ENCODE results near the gene GRAMD1A.
A peak's percentile ranks its signal among the peaks of the same experiment; 100 is the strongest.
"Not testable (repeated sequence)": the region's sequence is repeated elsewhere in the genome, so short reads cannot be mapped to it uniquely, and the experiment has no call there.

Gene GRAMD1A

DNA sequence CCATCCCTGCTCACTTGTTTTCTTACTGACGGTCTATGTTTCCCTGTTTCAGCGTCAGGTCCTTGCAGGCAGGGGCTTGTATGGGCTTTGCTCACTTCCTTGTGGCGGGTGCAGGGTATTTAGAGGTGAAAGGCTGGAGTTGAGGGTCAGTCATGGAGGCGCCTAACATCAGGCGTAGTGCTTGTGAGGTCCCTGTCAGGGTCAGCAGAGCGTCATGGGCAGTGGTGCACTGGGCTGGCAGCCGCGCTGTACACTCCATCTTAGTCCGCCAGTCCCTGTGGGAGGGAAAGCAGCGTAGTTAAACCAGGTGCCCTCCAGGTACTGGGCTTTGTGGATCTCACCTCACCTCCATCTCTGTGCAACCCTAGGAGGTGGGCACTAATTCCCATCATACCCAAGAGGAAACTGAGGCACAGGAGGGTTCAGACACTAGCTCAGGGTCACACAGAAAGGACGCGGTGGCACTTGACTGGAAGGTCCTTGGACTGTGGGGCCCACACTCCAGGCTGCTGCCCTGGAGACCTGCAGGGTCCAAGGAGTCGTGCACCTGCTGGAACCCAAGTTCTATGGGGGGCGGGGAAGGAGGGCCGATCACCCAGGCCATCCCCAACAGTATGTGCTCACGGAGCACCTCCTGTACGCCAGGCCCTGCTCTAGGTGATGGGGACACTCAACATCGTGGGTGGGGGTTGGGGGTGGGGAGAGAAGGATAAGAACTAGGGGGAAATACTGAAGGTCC lies 4.6 kb downstream of the GRAMD1A start:
- no peak for DNase-seq (ENCODE audit: low spot score)

DNA sequence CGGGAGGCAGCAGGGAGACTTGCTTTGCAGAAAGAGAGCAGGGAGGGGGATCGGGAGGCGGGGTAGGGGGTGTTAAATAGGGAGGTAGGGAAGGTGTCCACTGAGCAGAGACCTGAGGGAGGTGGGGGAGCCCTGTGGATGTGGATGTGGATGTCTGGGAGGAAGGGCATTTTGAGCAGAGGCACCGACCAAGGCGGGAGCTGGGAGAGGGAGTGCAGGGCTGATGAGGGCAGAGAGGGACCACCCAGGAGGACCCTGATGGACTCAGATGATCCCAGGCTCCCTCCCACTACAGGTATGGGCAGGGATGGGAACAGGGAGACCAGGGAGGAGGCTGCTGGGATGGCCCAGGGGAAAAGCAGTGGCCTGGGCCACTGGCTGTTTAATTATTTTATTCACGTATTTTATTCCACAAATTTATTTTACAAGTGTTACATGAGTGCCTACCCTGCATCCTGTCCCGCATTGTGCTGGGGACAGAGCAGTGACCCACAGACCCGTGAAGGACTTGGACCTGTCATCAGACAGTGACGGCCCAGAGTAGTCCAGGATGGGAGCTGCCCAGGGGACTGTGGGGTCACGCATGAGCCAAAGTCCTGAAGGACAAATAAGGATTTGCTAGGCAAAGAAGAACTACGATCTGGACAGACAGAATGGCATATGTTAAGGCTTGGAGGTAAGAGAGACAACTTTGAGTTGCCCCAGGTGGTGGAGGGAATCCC lies 5.3 kb downstream of the GRAMD1A start:
- DNase-seq (ENCODE audit: low spot score), result no peak

DNA sequence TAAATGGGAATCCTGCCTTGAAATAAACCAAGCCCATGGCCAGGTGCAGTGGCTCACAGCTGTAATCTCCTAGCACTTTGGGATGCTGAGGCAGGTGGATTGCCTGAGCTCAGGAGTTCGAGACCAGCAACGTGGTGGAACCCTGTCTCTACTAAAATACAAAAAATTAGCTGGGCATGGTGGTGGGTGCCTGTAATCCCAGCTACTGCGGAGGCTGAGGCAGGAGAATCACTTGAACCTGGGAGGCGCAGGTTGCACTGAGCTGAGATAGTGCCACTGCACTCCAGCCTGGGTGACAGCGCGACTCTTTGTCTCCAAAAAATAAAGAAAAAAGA lies 5.9 kb downstream of the GRAMD1A start:
- DNase-seq (ENCODE audit: low spot score), result not testable (repeated sequence)

DNA sequence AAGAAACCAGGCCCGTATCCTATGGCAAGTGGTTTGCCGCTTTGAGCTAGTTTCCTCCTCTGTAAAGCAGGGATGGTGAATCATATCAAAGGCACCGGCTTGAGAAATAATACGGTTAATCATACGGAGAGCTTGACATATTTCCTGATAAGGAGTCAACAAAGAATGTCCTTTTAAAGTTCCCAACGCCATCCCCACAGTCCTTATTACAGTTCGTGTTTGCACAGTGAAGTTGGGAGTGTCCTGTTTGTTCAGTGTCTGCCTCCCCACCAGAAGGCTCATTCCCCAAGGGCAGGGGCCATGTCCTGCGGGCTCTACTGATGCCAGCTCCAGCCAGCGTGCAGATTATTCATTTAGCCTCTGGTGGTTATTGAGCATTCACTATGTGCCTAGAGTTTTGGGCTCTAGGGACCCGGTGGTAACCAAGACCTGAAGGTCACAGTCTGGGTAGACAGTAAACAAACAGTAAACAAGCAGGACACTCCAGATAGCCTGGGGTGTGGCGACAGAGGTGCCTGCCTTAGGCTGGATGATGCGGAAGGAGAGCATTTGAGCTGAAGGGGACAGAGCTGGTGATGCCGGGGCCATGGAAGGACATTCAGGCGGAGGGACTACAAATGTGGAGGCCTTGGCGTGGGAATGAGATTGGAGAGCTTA lies 6.3 kb downstream of the GRAMD1A start:
- DNase-seq (ENCODE audit: low spot score), result no peak

DNA sequence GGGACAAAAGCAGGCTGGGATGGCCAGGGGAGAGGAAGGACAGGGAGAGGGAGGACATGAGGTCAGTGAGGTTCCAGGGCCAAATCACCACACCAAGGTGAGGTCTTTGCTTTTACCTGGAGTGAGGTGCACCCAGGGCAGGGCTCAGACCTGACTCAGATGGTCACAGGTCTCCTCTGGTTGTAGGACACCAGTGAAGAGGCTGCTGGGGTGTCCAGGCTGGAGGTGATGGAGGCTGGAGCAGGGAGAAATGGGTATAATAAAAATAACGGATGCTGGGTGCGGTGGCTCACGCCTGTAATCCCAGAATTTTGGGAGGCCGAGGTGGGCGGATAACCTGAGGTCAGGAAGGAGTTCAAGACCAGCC lies 6.9 kb downstream of the GRAMD1A start:
- no peak for DNase-seq (ENCODE audit: low spot score)

DNA sequence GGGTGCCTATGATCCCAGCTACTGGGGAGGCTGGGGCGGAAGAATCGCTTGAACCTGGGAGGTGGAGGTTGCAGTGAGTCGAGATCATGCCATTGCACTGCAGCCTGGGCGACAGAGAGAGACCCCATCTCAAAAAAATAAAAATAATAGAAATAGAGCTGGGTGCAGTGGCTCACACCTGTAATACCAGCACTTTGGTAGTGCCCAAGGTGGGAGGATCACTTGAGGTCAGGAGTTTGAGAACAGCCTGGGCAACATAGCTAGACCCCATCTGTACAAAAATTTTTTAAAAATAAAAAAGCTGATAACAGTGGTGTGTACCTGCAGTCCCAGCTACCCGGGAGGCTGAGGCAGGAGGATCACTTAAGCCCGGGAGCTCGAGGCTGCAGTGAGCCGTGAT lies 7.3 kb downstream of the GRAMD1A start:
- DNase-seq (ENCODE audit: low spot score), result not testable (repeated sequence)

DNA sequence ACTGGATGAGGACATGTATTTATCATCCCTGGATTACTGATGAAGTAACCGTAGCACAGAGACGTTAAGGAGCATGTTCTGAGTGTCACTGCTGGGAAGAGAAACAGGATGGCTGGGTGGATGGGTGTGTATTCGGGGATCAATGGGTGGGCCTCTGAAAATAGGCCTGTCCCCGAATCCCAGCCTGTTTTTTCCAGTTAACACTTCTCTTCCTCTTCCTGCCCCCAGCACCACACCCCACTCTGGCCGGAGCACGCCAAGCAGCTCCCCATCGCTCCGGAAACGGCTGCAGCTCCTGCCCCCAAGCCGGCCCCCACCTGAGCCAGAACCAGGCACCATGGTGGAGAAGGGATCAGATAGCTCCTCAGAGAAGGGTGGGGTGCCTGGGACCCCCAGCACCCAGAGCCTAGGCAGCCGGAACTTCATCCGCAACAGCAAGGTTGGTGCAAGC lies 8.8 kb downstream of the GRAMD1A start:
- DNase-seq (ENCODE audit: low spot score), result no peak

DNA sequence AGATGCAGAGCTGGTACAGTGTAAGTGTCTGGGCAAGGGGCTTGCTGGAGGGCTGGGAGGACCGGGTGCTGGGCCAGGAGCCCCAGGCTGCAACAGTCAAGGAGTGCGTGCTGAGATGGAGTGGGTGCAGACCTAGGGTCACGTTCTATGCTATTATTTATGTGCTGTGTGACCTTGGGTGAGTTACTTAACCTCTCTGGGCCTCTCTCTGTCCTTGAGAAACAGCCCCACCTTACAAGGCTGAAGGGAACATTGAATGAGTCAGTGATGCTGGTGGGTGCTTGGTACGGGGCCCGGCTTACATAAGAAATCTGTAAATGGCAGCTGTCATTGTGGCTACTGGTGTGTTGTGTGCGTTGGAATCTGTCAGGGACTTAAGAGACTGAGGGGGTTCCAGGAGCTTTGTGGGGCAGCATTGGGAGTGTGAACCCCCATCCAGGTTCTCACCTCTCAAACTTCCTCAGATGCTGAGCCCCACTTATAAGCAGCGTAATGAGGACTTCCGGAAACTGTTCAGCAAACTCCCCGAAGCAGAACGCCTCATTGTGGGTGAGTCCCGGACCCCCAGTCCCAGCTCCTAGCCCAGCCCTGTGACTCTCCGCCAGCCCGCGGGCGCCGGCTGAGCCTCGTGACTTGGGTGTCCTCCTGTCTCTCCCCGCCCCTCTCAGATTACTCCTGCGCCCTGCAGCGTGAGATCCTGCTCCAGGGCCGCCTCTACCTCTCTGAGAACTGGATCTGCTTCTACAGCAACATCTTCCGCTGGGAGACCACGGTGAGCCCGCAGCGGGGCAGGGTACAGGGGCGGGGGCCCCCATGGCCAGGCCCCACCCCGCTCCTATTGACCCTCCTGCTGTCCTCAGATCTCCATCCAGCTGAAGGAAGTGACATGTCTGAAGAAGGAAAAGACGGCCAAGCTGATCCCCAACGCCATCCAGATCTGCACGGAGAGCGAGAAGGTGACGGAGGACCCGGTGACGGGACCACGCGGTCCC lies 9.6 kb downstream of the GRAMD1A start:
- no peak for DNase-seq (ENCODE audit: low spot score)

DNA sequence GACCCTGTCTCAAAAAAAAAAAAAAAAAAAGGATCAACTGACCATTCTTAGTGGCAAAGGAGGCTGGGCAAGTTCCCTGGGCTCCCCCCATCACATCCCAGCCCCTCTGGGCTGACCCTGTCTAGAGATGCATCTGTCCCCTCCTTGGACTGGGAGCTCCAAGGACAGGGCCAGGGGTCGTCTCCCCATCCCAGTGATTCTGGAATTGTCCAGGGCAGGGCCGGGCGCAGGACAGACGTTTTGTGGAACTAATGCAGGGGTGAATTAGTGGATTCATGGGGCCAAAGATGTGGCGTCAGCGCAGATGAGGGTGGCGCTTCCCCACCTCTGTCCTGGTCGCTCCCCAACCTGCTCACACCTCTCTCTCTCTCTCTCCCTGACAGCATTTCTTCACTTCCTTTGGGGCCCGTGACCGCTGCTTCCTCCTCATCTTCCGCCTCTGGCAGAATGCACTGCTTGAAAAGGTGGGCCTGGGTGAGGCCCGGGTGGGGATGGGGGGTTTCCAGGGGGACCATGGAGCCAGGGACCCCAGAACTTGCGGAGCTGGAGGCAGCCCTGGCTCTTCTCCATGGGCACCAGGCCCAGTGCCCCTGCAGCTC lies 11.1 kb downstream of the GRAMD1A start:
- peak; percentile 31 for DNase-seq (ENCODE audit: low spot score)

DNA sequence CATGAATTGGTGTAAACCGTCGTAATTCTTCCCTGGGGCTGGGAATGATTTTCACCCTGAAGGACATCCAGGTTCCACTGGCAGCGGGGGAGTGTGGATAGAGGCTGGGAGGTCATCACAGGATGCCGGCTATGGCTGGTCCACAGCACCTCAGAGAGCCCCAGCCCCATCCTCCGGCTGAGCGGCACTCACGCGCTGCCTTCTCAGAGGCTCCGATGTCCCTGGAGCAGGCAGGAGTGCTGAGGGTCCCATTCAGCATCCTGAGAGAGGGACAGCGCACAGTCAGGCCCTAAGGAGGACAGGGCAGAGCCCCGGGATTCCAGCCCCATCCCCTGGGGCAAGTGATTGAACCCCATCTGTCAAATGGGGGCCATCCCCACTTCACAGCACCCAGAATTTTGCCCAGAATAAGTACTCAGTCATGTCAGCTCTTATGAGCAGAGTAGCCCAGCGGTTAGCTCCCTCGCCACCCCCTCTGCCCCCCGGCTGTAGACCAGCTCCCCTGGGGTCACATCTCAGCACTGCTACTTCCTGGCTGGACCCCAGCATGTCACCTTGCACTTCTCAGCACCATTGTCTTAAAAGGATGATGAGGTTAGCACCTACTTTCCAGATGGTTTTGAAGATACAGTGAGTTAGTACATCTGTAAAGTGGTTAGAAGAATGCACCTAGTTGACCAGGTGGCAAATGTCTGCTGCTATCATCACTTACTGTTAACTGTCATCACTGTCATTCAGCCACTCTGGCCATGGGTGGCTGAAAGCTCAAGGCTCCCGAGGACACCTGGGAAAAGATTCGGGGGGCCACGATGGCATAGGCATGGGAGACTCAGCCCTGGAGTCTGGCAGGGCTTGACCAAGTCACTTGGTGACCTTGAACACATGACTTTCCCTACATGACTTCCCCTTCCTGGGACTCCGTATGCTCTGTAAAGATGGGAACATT lies 11.9 kb downstream of the GRAMD1A start:
- no peak for DNase-seq (ENCODE audit: low spot score)

DNA sequence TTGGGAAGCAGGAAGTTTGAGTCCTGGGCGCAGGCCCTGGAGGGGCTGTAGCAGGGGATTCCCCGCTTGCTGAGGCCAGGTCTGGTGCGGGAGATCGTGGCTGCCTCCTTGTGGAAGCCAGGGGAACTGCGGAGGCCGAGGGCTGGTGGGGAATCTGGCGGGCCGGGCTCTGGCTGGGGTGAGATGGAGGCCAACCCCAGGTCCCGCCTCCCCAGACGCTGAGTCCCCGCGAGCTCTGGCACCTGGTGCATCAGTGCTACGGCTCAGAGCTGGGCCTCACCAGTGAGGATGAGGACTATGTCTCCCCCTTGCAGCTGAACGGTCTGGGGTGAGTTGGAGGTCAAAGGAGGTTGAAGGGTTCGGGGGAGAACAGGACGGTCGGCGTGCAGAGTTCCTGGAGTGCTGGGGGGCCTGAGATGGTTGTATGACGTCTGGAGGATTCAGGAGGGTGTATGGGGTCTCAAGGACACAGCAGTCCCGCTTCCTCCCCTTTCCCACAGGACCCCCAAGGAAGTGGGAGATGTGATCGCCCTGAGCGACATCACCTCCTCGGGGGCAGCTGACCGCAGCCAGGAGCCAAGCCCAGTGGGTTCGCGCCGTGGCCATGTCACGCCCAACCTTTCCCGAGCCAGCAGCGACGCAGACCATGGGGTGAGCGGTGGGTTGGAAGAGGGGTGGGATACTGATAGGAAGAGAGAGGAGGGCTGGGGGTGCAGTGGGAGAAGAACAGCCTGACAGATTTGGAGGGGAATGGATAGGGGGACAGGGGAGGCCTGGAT lies 13.1 kb downstream of the GRAMD1A start:
- DNase-seq (ENCODE audit: low spot score), result peak; percentile 80

DNA sequence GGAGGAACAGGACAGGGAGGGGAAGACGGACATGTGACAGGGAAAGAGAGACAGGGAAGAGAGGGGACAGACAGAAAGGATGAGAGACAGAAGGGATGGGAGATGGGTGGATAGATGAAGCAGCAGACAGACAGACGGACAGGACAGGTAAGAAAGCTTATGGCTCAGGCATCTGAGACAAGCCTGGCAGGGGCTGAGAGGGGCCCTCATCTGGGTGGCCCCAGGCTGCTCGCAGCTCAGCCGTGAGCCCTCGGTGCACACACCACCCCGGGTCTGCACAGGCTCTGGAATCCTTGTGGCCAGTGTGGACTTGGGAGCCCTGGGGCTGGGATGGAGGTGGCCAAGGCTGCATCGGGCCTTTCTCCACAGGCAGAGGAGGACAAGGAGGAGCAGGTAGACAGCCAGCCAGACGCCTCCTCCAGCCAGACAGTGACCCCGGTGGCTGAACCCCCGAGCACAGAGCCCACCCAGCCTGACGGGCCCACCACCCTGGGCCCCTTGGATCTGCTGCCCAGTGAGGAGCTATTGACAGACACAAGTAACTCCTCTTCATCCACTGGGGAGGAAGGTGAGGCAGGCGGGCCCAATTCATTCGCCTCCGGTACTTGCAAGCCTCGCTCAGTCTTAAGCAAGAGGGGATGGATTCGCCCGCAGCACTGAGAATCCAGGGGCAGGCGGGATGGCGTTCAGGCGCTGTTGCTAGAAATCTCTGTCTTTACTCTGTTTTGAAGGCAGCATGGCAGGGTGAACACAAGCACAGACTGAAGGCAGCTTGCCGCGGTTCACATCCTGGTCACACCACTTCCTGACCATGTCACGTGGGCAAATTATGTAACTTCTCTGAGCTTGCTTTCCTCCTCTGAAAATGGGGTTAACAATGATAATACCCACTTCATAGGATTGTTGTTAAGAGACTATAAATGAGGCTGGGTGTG lies 14.0 kb downstream of the GRAMD1A start:
- peak; percentile 75 for DNase-seq (ENCODE audit: low spot score)

DNA sequence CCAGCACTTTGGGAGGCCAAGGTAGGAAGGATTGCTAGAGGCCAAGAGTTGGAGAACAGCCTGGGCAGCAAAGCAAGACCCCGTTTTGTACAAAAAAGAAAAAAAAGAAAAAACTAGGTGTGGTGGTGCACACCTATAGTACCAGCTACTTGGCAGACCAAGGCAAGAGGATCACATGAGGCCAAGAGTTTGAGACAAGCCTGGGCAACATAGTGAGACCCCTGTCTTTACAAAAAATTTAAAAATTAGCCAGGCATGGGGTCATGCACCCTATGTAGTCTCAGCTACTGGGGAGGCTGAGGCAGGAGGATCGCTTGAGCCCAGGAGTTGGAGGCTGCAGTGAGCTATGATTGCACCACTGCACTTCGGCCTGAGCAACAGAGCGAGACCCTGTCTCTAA lies 14.7 kb downstream of the GRAMD1A start:
- DNase-seq (ENCODE audit: low spot score), result not testable (repeated sequence)

DNA sequence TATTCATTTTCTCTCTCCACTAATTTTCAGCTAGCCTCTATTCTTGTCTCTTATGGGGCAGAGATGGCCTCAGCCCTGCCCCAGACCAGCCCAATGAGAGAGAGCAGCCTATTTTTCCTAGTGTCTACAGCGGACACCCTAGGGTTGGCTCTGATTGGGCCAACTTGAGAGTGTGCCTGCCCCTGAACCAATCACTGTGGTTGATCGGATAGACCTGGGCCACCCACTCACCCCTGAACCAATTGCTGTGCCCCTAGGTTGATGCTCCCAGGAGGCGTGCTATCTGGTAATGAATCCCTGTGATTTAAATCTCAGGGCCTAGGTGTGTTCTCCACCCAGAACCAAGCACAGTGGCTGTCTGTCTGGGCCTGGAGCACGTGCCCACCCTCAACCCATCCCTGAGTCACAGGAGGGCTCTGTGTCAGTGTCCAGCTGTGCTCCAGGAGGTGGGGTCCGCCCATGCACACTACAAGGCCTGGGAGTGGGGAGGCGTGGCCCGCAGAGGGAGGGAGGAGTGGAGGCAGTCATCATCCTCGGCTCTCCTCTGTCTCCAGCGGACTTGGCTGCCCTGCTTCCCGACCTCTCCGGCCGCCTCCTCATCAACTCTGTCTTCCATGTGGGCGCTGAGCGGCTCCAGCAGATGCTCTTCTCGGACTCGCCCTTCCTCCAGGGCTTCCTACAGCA lies 15.3 kb downstream of the GRAMD1A start:
- DNase-seq (ENCODE audit: low spot score), result no peak

DNA sequence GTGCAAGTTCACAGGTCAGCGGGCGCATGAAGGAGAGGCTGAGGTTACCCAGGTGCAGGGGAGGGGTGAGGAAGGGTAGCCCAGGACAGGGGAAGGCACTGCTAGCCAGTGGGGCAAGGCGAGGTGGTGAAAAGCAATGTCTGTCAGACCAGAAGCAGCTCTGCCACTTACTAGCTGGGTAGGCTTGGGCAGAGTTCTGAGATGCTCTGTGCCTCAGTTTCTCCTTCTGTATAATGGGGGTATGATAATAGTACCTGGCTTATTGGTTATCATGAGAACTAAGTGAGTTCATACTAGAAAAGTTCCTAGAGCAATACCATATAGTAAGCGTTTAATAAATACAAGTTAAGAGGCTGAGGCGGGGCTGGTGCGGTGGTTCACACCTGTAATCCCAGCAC lies 15.8 kb downstream of the GRAMD1A start:
- DNase-seq (ENCODE audit: low spot score), result no peak

DNA sequence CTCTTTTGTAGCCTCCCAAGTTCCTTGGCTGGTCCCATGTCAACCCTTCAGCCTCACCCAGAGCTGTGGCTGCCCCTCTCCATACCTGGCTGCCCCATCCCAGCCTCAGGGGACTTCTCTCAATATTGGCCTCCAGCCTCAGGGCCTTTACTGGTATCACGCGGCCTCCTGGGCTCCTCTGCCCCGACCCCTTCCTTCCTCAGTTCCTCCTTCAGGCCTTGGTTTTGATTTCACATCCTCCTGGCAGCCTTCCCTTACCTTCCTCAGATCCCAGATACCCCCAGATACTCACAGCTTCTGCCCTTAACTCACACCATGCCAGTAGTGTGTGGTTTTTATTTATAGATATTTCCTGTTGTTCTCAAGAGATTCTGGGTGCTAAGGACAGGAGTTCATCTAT lies 17.4 kb downstream of the GRAMD1A start:
- no peak for DNase-seq (ENCODE audit: low spot score)

DNA sequence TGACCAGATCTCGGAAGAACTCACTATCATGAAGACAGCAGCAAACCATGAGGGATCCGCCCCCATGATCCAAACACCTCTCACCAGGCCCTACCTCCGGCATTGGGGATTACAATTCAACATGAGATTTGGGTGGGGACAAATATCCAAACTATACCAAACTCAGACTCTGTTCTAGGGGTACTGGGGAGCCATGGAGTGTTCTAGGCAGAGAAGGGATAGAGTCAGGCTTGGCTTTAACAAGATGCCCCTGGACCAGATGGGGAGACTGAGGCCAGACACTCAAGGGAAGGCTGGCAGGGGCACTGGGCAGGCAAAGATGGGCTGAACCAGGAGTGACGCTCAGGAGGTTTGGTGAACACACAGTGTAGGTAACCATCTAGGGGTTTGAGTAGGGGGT lies 18.3 kb downstream of the GRAMD1A start:
- DNase-seq (ENCODE audit: low spot score), result no peak

DNA sequence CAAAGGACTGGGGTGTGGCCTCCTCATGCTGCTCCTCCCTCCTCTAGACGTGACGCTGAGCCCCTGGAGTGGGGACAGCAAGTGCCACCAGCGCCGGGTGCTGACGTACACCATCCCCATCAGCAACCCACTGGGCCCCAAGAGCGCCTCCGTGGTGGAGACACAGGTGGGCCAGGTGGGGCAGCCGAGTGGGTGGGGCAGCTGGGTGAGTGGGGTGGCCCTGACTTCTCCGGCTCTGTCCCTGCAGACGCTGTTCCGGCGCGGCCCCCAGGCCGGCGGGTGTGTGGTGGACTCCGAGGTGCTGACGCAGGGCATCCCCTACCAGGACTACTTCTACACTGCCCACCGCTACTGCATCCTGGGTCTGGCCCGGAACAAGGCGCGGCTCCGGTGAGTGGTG lies 19.0 kb downstream of the GRAMD1A start:
- no peak for DNase-seq (ENCODE audit: low spot score)

Data from CD4-positive, alpha-beta T cell treated with Interleukin-15 for 4 hours (primary cell).